ENCODE measurements around the gene RHNO1. TPM values are rescaled to one million over a fixed set of nuclear protein-coding genes. Genes with fewer than 3 reads are reported as not detected.

Gene RHNO1
- total and polyA plus RNA-seq, 2 of the 8 experiments (the other 6 are each of a cell fraction or from before 2014, with no cell fraction given), result 55.8 to 56.9 TPM

DNA sequence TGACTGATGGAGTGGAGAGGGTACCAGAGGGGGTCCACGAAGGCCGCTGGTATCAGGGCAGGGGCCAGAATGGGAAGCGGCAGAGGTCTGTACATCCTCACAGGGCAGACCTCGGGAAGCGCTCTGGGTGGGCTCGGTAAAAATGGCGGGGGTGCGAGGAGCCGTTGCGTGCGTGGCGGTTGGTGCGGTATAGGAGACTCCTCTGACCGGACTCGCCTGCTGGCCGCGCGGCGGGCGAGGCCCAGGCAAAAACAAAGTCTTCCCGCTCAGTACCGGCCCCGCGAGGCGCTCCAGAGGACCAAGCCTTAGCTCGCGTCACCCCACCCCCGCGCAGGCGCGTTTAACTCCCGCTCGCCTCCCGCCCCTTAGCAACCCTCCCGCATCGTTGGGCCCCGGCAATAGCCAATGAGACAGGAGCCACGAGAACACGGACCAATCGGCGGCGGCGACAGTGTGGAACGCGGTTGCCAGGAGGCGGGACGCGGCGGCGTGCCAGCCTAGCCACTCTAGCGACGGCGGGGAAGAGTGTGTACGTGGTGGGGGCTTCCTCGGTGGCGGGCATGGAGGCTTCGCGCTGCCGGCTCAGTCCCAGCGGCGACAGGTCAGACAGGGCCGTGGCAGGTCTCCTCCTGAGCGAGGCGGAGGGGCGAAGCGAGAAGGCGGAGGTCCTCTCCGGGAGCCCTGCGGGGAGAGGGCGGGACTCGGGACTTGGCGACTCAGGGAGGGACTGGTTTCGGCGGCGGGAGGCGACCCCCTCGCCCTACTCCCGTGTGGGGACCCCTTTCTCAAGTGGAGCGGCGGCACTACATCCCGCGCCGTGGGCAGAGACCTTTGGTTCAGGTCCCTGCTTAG lies 13.6 kb downstream of the RHNO1 start, which contains the start of gene TULP3:
Gene TULP3, plus strand, starts transcription at position 504 of the 852 bp plus-strand sequence. Its CDS starts 57 bp downstream, at position 561.
- FAIRE-seq, result no peak
- no peak within 1 kb of the TSS for H2BK120ac ChIP-seq (replicated peaks; ENCODE audit: low read depth, low read length)
- POLR2A ChIA-PET (ENCODE audit: partially characterized antibody), result interaction anchor here (0.6 to 2.7 kb wide), 20 partner anchors 10 to 166 kb away, joined by 3 to 26 read pairs (median 4); partner anchors contain the start of genes FOXM1, NRIP2 and RHNO1
- TF ChIP-seq CREB1 (IDR thresholded peaks at IDR 0.05), result peak; percentile 67
- peak; percentile 35; the same call in 1 of the 2 replicates for TF ChIP-seq TBP (IDR thresholded peaks at IDR 0.05; ENCODE audit: low read depth, low read length)
- TF ChIP-seq RBBP5 (IDR thresholded peaks at IDR 0.05; ENCODE audit: borderline replicate concordance, low read depth, low read length), result peak; percentile 94
- TF ChIP-seq MAX (IDR thresholded peaks at IDR 0.05), result peak; percentile 83
- TF ChIP-seq SIN3A (conservative IDR thresholded peaks at IDR 0.05 in 1 of 2, IDR thresholded peaks at IDR 0.05 in 1 of 2; ENCODE audit: low read depth in 1 of 2, low read length in 2 of 2), result peak in 1 of 2 experiments; percentile 80; a peak in 3 of 4 replicates
- peak in 1 of 2 experiments; percentile 74; a peak in 2 of 3 replicates for TF ChIP-seq POLR2A (IDR thresholded peaks at IDR 0.05; ENCODE audit: control extremely low read depth in 1 of 2, low read depth in 2 of 2, low read length in 2 of 2)
- TF ChIP-seq ZNF274 (IDR thresholded peaks at IDR 0.05; ENCODE audit: borderline replicate concordance, extremely low read depth, low read length), result no peak
- TF ChIP-seq NRF1 (IDR thresholded peaks at IDR 0.05; ENCODE audit: low read depth, low read length), result peak; percentile 69
- TF ChIP-seq RNF2 (IDR thresholded peaks at IDR 0.05; ENCODE audit: borderline replicate concordance, low read depth, low read length, missing control alignments, poor library complexity, severe bottlenecking), result no peak

More for the DNA sequence above, 13.6 kb downstream of the RHNO1 start, which contains the start of gene TULP3:
- Histone ChIP-seq H4K5ac (ENCODE audit: insufficient read length, low read depth, low read length) (peak within 1 kb of the TSS; percentile 73), H3K23me2 (ENCODE audit: low read depth, low read length) (no peaks in the 10 kb centered on the region; the same call in 1 of the 2 replicates), H3K4ac (replicated peaks; ENCODE audit: insufficient read length, low read depth, low read length) (no peak within 1 kb of the TSS), H2BK5ac (ENCODE audit: low read depth, low read length) (peak within 1 kb of the TSS; percentile 79; the same call in 1 of the 2 replicates), H2BK20ac (ENCODE audit: low read length) (no peak within 1 kb of the TSS), H3K27ac (ENCODE audit: low read depth, low read length) (peak within 1 kb of the TSS; percentile 57; the same call in 1 of the 2 replicates), H4K20me1 (replicated peaks in 1 of 2; ENCODE audit: control insufficient read depth in 1 of 2, insufficient read depth in 2 of 2, low read length in 2 of 2) (peaks cover 0 to 3% of the 10 kb centered on the region in 2 experiments), H4K91ac (replicated peaks; ENCODE audit: insufficient read length, low read length) (peak within 1 kb of the TSS; percentile 8), H3K9me3 (ENCODE audit: insufficient read depth in 2 of 2, low read depth in 1 of 2, low read length in 1 of 2) (no peaks in the 10 kb centered on the region), H3K14ac (ENCODE audit: insufficient read length) (no peak within 1 kb of the TSS), H3K9ac (replicated peaks in 1 of 4; ENCODE audit: extremely low read depth in 1 of 4, low read depth in 3 of 4, low read length in 3 of 4) (peak within 1 kb of the TSS in 3 of 4 experiments; percentile 68 to 78 (median 76); a peak in 6 of 7 replicates), H3K27me3 (replicated peaks in 1 of 4; ENCODE audit: control insufficient read depth in 3 of 4, extremely low read depth in 1 of 4, insufficient read depth in 3 of 4, low read length in 3 of 4) (no peaks in the 10 kb centered on the region), H2BK15ac (ENCODE audit: low read length) (0 out of 2 replicates have a peak within 1 kb of the TSS, but pooled peaks have one; percentile 65), H3K4me3 (ENCODE audit: extremely low read depth in 1 of 4, insufficient read depth in 2 of 4, low read depth in 3 of 4, low read length in 4 of 4) (peak within 1 kb of the TSS; percentile 71 to 88 (median 86)), H3K36me3 (ENCODE audit: control insufficient read depth in 2 of 4, insufficient read depth in 4 of 4, low read length in 3 of 4) (peaks cover 8 to 27% (median 18%) of the 10 kb centered on the region in 4 experiments), H3K79me1 (ENCODE audit: low read depth, low read length) (0 out of 2 replicates have a peak, but pooled peaks cover 2% of the 10 kb centered on the region), H3K23ac (ENCODE audit: insufficient read length) (peak within 1 kb of the TSS; percentile 3), H2BK12ac (ENCODE audit: low read depth, low read length) (no peak within 1 kb of the TSS), H3K56ac (replicated peaks; ENCODE audit: insufficient read length, low read depth, low read length) (peak within 1 kb of the TSS; percentile 82), H3K79me2 (ENCODE audit: control insufficient read depth in 1 of 2, insufficient read depth in 2 of 2, low read length in 2 of 2) (peaks cover 0 to 12% of the 10 kb centered on the region in 2 experiments; a peak in 3 of 4 replicates), H2AFZ (ENCODE audit: low read length) (peak within 1 kb of the TSS; percentile 56; the same call in 1 of the 2 replicates), H2AK5ac (ENCODE audit: low read depth, low read length) (no peak within 1 kb of the TSS; the same call in 1 of the 2 replicates), H4K8ac (ENCODE audit: extremely low read depth, insufficient read depth, low read length) (peak within 1 kb of the TSS; percentile 83), H3K4me1 (replicated peaks in 1 of 4; ENCODE audit: control insufficient read depth in 3 of 4, insufficient read depth in 4 of 4, low read length in 3 of 4) (peaks cover 0 to 3% (median 2%) of the 10 kb centered on the region in 4 experiments; a peak in 3 of 7 replicates), H3K18ac (ENCODE audit: extremely low read depth, low read length) (peak within 1 kb of the TSS; percentile 95), H3K4me2 (ENCODE audit: insufficient read depth in 1 of 2, low read depth in 2 of 2, low read length in 2 of 2) (peak within 1 kb of the TSS; percentile 85)
- WGBS, 2 experiments (ENCODE audit: extremely low coverage in 1 of 2, insufficient coverage in 1 of 2, insufficient read length in 1 of 2, insufficient replicate concordance in 2 of 2, low coverage in 1 of 2, low lambda C conversion rate in 2 of 2, missing lambda C conversion rate in 1 of 2), result 1% methylated on average over 52 of the region's 83 CpGs; no CpG with 5 or more reads in 1 of the 2 experiments
- DNase-seq (ENCODE audit: low read depth in 1 of 2, low spot score in 2 of 2), result peak; percentile 78 to 98
- CTCF ChIA-PET (ENCODE audit: partially characterized antibody), result interaction anchor here (0.9 to 15.6 kb wide), 8 partner anchors 11 to 143 kb away, joined by 3 to 143 read pairs (median 4); no protein-coding TSS in a partner anchor
